Brain microvascular endothelial cell (primary cell): Measurements from ENCODE around the gene SCG5.
A peak's percentile ranks its signal among the peaks of the same experiment; 100 is the strongest.

ENCODE experiments used
- DNase-seq: peaks from one replicate; pipeline ENCODE4 v3.0.0-alpha.2; 2020
- H3K27ac ChIP-seq: fragments of 250-450 bp; sonication (Bioruptor Pico); 2 replicates; pipeline ENCODE4 v1.5.1; 2020; ENCODE audit warnings: mild to moderate bottlenecking, moderate library complexity
- H3K27me3 ChIP-seq: fragments of 250-450 bp; sonication (Bioruptor Pico); replicated peaks from 2 replicates; pipeline ENCODE4 v1.5.1; 2020; ENCODE audit warnings: mild to moderate bottlenecking
- H3K36me3 ChIP-seq: fragments of 250-450 bp; sonication (Bioruptor Pico); replicated peaks from 2 replicates; pipeline ENCODE4 v1.5.1; 2020; ENCODE audit warnings: mild to moderate bottlenecking
- H3K4me3 ChIP-seq: 2 replicates; pipeline ENCODE4 v1.5.1; 2011; ENCODE audit warnings: low read depth, mild to moderate bottlenecking, control low read depth, low read length, moderate library complexity
- in situ Hi-C: cut with HindIII; loops from 2 replicates; pipeline ENCODE4 v1.10.0; 2017; ENCODE audit warnings: low sequenced_read_pairs, low pct_ligation_motif_present
- TF ChIP-seq, protein P1 (sequence below): IDR thresholded peaks from 2 replicates; pipeline ENCODE4 v1.5.1; 2011; ENCODE audit warnings: low read depth, mild to moderate bottlenecking, moderate library complexity, low read length, control low read depth, inconsistent platforms; ENCODE audit errors: missing control alignments

The SCG5 gene

DNA sequence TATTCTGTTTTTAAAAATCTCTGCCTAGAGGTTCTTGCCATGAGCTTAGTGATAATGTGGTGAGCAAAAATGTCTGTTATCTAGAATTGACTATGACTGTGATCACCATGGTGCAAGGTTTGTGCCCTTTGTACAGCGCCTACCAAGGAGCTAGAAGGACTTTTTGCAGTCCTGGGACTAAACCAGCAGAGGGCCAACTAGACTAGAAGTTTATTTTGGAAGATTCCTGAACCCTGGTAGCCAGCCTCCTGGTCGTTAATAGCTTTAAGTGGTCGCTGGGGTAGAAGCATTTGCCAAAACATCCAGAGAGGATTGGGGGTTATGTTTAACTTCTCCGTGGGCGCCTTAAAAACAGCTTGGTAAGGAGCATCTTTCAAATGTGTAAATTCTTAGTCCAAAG is 7.8 kb downstream of the SCG5 start:
- Histone ChIP-seq H3K27me3 (no peaks in the 10 kb centered on the region), H3K27ac (no peak overlapping the region), H3K36me3 (no peaks in the 10 kb centered on the region), H3K4me3 (no peak overlapping the region)
- peak; percentile 60 for DNase-seq
- TF ChIP-seq, protein P1, sequence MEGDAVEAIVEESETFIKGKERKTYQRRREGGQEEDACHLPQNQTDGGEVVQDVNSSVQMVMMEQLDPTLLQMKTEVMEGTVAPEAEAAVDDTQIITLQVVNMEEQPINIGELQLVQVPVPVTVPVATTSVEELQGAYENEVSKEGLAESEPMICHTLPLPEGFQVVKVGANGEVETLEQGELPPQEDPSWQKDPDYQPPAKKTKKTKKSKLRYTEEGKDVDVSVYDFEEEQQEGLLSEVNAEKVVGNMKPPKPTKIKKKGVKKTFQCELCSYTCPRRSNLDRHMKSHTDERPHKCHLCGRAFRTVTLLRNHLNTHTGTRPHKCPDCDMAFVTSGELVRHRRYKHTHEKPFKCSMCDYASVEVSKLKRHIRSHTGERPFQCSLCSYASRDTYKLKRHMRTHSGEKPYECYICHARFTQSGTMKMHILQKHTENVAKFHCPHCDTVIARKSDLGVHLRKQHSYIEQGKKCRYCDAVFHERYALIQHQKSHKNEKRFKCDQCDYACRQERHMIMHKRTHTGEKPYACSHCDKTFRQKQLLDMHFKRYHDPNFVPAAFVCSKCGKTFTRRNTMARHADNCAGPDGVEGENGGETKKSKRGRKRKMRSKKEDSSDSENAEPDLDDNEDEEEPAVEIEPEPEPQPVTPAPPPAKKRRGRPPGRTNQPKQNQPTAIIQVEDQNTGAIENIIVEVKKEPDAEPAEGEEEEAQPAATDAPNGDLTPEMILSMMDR = peak; percentile 77
- in situ Hi-C loops = no loop called here

DNA sequence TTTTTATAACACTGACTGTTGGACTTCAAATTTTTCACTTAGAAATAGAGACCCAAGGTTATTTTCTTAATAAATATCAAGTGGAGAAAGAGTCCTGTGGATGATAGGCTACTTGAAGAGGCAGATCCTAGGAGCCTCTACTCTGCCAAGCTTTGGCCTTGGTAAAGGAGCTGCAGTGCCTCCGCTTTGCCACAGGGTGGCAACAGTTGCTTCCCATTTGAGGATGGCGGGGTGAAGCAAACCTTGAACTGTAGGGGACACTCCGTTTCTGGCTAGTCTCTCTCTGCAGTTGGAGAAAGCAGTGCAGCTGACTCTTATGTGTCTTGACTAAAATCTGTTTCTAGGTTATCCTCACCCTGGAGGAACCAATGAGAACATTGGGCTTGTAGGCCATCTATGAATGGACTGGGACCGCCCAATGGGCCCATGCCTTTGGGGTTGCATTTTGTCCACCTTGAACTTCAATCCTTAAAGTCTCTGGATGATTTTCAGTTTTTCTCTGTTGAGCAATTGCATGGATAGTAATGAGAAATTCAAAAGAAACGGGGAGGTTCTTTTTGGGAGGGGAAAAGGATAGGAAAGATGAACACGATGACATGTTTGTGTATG is 9.8 kb downstream of the SCG5 start:
- no peak overlapping the region for H3K27ac ChIP-seq
- H3K27me3 ChIP-seq = no peaks in the 10 kb centered on the region
- peak; percentile 56 for DNase-seq
- TF ChIP-seq, protein P1 = peak; percentile 98
- in situ Hi-C loops = loop anchor here (25.0 kb wide), 2 partner anchors 161 to 486 kb away; no protein-coding TSS in a partner anchor
- no peaks in the 10 kb centered on the region for H3K36me3 ChIP-seq
- H3K4me3 ChIP-seq = no peak overlapping the region

DNA sequence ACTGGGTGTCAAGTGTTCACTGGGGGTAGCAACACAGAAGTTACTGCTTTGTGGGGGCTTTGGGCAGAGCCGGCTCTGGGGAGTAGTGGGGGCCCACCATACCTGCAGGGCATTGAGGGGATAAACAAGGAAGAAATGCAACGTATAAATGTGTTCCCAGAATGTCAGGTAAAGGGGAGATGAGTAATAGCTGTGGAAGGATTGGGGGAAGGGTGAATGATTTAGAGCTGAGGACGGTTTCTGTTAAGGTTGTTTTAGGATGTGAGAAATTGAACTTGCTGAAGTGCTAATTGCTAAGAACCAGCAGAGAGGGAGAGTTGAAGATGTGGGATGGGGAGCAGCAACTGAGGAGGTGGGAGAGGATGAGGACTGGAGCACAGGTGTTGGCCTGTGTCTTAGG is 10.7 kb downstream of the SCG5 start:
- no peak for DNase-seq
- Histone ChIP-seq H3K27ac (no peak overlapping the region), H3K36me3 (no peaks in the 10 kb centered on the region), H3K4me3 (no peak overlapping the region), H3K27me3 (no peaks in the 10 kb centered on the region)
- TF ChIP-seq, protein P1 = no peak
- in situ Hi-C loops = loop anchor here (25.0 kb wide), 2 partner anchors 160 to 485 kb away; no protein-coding TSS in a partner anchor

DNA sequence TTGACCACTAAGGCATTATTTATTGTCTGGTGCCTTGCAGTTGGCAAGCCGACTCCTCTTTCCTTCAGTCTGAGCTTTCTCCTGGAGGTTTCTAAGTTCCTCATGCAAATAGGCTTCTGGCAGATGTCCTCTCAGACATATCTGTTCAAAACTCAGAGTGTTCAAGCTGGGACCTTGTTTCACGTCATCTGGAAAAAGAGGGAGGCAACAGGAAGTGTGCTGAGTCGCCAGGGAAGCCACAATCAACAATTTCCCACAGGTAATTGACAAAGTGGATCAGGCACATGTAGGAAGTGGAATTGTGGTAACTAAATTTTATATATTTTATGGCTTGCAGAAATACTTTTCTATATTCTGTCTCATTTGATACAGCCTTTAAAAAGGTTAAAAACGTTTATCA is 14.6 kb downstream of the SCG5 start:
- no peak for DNase-seq
- TF ChIP-seq, protein P1 = no peak

DNA sequence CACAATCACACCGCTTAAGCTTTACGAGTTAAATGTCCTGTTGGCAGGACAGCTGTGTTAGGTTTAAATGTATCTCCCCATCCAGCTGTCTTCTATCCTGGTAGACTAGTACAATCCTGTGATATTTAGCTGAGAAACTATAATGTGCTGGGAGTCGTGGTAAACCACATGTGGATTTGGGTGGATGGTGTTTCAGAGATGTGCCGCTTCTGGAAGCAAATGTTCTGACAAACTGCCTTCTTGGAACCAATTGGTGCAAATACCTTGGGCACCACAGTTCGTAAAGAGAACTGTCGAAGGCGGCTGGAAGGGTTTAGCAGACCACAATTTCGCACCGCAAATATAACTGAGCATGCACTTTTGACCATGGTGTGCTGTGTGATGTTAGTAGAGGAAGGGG is 15.0 kb downstream of the SCG5 start:
- Histone ChIP-seq H3K4me3 (no peak overlapping the region), H3K36me3 (no peaks in the 10 kb centered on the region), H3K27ac (no peak overlapping the region), H3K27me3 (no peaks in the 10 kb centered on the region)
- no peak for DNase-seq
- TF ChIP-seq, protein P1 = no peak
- in situ Hi-C loops = loop anchor here (25.0 kb wide), 2 partner anchors 156 to 481 kb away; no protein-coding TSS in a partner anchor

More for the DNA sequence above, 14.6 kb downstream of the SCG5 start:
- in situ Hi-C loops = loop anchor here (25.0 kb wide), 2 partner anchors 156 to 481 kb away; no protein-coding TSS in a partner anchor
- Histone ChIP-seq H3K4me3 (no peak overlapping the region), H3K36me3 (no peaks in the 10 kb centered on the region), H3K27ac (no peak overlapping the region), H3K27me3 (no peaks in the 10 kb centered on the region)
